Adrenal gland (tissue), 5 donors: ENCODE data around the gene HSBP1L1.

ENCODE experiments used
- CTCF ChIP-seq, 6 experiments: fragments of 450-650 bp in 4 of 6; fragments of 200-600 bp in 2 of 6; sonication (generic) in 1 of 6; IDR thresholded peaks; 1 replicate in 5 of 6; 2 replicates in 1 of 6; pipeline versions ENCODE4 v1.5.1 to v1.8.0; 2016 to 2021; ENCODE audit warnings: antibody characterized with exemption in 6 of 6, mild to moderate bottlenecking in 2 of 6, moderate library complexity in 1 of 6
- POLR2A ChIP-seq, 2 donors: fragments of 450-650 bp; IDR thresholded peaks; one replicate each; pipeline ENCODE4 v1.6.1; 2017; ENCODE audit warnings: antibody characterized with exemption in 2 of 2, mild to moderate bottlenecking in 2 of 2, moderate library complexity in 1 of 2
- donor health status: DM: no; HTN: no; CAD: no.

GRCh38 chr18:80012714-80013113 is 48.3 kb downstream of the HSBP1L1 start:
- TF ChIP-seq CTCF (IDR thresholded peaks at IDR 0.05): no peak
- TF ChIP-seq POLR2A (IDR thresholded peaks at IDR 0.05): no peak
